HCT116 (cell line): ENCODE measurements around the gene MME.

Source experiments
- POLR2A ChIP-seq: IDR thresholded peaks from 2 replicates; pipeline ENCODE4 v1.7.0; 2011; ENCODE audit warnings: borderline replicate concordance; ENCODE audit not compliant: insufficient read depth, insufficient read length; ENCODE audit errors: extremely low read depth
- SRF ChIP-seq: IDR thresholded peaks from 2 replicates; pipeline ENCODE4 v1.6.1; 2012; ENCODE audit warnings: low read depth
- ZNF274 ChIP-seq: fragments of 200-500 bp; sonication (Bioruptor generic); IDR thresholded peaks from 2 replicates; pipeline ENCODE4 v1.6.1; 2014; ENCODE audit warnings: mild to moderate bottlenecking, low read depth, low read length, inconsistent platforms
- TF ChIP-seq, protein P1 (sequence below): IDR thresholded peaks from 2 replicates; pipeline ENCODE4 v1.6.1; 2012; ENCODE audit warnings: low read depth
- TF ChIP-seq, protein P2 (sequence below), 3 experiments: fragments of 200-600 bp in 1 of 3; sonication (generic) in 1 of 3; IDR thresholded peaks in 2 of 3; conservative IDR thresholded peaks in 1 of 3; 2 replicates each; pipeline ENCODE4 v1.5.1; 2012 to 2017; ENCODE audit warnings: low read depth in 2 of 3, low read length in 2 of 3, antibody characterized with exemption in 1 of 3, borderline replicate concordance in 1 of 3, control low read depth in 1 of 3, mild to moderate bottlenecking in 1 of 3, mixed read lengths in 1 of 3, mixed run types in 1 of 3, moderate library complexity in 1 of 3; ENCODE audit not compliant: insufficient read depth in 1 of 3

DNA sequence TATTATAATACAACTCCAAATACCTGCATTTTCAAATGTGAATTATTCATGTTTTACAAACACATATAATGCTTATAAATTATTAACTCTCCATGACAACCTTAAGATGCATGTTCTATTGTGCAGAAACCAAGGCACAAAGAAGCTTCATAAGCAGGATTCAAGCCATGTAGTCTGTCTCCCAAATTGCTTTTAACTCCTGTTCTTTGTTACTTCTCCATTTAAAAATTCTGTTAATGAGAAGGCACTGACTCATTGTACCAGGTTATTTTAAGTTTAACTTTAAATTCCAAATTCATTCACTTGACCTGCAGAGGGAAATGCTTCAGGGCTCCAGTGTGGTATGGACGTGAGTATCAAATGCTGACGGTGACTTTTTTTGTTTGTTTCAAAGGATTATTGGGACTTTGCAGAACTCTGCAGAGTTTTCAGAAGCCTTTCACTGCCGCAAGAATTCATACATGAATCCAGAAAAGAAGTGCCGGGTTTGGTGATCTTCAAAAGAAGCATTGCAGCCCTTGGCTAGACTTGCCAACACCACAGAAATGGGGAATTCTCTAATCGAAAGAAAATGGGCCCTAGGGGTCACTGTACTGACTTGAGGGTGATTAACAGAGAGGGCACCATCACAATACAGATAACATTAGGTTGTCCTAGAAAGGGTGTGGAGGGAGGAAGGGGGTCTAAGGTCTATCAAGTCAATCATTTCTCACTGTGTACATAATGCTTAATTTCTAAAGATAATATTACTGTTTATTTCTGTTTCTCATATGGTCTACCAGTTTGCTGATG, 100.0 kb downstream of the MME start:
- TF ChIP-seq ZNF274 (no peak), POLR2A (no peak), SRF (no peak)
- TF ChIP-seq, protein P1, sequence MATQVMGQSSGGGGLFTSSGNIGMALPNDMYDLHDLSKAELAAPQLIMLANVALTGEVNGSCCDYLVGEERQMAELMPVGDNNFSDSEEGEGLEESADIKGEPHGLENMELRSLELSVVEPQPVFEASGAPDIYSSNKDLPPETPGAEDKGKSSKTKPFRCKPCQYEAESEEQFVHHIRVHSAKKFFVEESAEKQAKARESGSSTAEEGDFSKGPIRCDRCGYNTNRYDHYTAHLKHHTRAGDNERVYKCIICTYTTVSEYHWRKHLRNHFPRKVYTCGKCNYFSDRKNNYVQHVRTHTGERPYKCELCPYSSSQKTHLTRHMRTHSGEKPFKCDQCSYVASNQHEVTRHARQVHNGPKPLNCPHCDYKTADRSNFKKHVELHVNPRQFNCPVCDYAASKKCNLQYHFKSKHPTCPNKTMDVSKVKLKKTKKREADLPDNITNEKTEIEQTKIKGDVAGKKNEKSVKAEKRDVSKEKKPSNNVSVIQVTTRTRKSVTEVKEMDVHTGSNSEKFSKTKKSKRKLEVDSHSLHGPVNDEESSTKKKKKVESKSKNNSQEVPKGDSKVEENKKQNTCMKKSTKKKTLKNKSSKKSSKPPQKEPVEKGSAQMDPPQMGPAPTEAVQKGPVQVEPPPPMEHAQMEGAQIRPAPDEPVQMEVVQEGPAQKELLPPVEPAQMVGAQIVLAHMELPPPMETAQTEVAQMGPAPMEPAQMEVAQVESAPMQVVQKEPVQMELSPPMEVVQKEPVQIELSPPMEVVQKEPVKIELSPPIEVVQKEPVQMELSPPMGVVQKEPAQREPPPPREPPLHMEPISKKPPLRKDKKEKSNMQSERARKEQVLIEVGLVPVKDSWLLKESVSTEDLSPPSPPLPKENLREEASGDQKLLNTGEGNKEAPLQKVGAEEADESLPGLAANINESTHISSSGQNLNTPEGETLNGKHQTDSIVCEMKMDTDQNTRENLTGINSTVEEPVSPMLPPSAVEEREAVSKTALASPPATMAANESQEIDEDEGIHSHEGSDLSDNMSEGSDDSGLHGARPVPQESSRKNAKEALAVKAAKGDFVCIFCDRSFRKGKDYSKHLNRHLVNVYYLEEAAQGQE, result no peak
- TF ChIP-seq, protein P2, sequence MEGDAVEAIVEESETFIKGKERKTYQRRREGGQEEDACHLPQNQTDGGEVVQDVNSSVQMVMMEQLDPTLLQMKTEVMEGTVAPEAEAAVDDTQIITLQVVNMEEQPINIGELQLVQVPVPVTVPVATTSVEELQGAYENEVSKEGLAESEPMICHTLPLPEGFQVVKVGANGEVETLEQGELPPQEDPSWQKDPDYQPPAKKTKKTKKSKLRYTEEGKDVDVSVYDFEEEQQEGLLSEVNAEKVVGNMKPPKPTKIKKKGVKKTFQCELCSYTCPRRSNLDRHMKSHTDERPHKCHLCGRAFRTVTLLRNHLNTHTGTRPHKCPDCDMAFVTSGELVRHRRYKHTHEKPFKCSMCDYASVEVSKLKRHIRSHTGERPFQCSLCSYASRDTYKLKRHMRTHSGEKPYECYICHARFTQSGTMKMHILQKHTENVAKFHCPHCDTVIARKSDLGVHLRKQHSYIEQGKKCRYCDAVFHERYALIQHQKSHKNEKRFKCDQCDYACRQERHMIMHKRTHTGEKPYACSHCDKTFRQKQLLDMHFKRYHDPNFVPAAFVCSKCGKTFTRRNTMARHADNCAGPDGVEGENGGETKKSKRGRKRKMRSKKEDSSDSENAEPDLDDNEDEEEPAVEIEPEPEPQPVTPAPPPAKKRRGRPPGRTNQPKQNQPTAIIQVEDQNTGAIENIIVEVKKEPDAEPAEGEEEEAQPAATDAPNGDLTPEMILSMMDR (IDR thresholded peaks at IDR 0.05 in 2 of 3, conservative IDR thresholded peaks at IDR 0.05 in 1 of 3; ENCODE audit: borderline replicate concordance in 1 of 3, insufficient read depth in 1 of 3, low read depth in 2 of 3, low read length in 2 of 3), result no peak
